Muscle of leg (tissue), 11 donors: ENCODE data around the gene ECE2. TPM values are rescaled to one million over a fixed set of nuclear protein-coding genes. Genes with fewer than 3 reads are reported as not detected.

Experiments used
- DNase-seq: peaks from one replicate; pipeline ENCODE4 v3.0.0; 2013
- H3K27ac ChIP-seq: one replicate; pipeline ENCODE4 v1.5.1; 2013; ENCODE audit warnings: mild to moderate bottlenecking, low read length, control low read depth
- H3K27me3 ChIP-seq: one replicate; pipeline ENCODE4 v1.6.1; 2013; ENCODE audit warnings: low read length; ENCODE audit not compliant: control insufficient read depth, insufficient read depth
- H3K36me3 ChIP-seq: one replicate; pipeline ENCODE4 v1.6.1; 2013; ENCODE audit warnings: low read length; ENCODE audit not compliant: control insufficient read depth, insufficient read depth
- H3K4me1 ChIP-seq: one replicate; pipeline ENCODE4 v1.6.1; 2013; ENCODE audit warnings: low read length; ENCODE audit not compliant: control insufficient read depth, insufficient read depth
- H3K4me3 ChIP-seq: one replicate; pipeline ENCODE4 v1.5.1; 2013; ENCODE audit warnings: low read length, control low read depth
- H3K9me3 ChIP-seq: replicated peaks from 2 replicates; pipeline ENCODE4 v1.6.1; 2013; ENCODE audit warnings: low read depth, low read length; ENCODE audit not compliant: control insufficient read depth
- WGBS: methylation state at CpG from one replicate; pipeline ENCODE4 v1.1.5; 2013; ENCODE audit warnings: missing lambda C conversion rate; ENCODE audit not compliant: insufficient coverage; 5-methylcytosine and 5-hydroxymethylcytosine counted together
- polyA plus RNA-seq, 8 donors: library from polyadenylated mRNA; unstranded; fragments of 120-200 nt; gene quantifications; one replicate each; pipeline versions ENCODE4 v1.2.1 to v1.2.3, GENCODE V29; 2013; ENCODE audit warnings: inconsistent platforms in 1 of 8, low replicate concordance in 1 of 8; ENCODE audit not compliant: insufficient read length in 8 of 8, insufficient read depth in 1 of 8
- total RNA-seq: library from RNA; stranded (reverse); fragments of 120-200 nt; gene quantifications from one replicate; pipeline ENCODE4 v1.2.4, GENCODE V29; 2013

The ECE2 gene
- total and polyA plus RNA-seq, 9 donors, result not detected

- Histone ChIP-seq H3K9me3 (no peaks in the 10 kb centered on the region), H3K27me3 (peaks cover 49% of the 10 kb centered on the region), H3K4me1 (peaks cover 12% of the 10 kb centered on the region), H3K27ac (no peak overlapping the region), H3K4me3 (no peak overlapping the region), H3K36me3 (no peaks in the 10 kb centered on the region)
- WGBS, result 18% methylated on average over 3 of the region's 4 CpGs
- DNase-seq, result no peak
Measured at GRCh38 chr3:184234224-184234623, 41.6 kb upstream of the ECE2 start.

- Histone ChIP-seq H3K4me1 (peaks cover 8% of the 10 kb centered on the region), H3K27me3 (peaks cover 44% of the 10 kb centered on the region), H3K36me3 (no peaks in the 10 kb centered on the region), H3K4me3 (no peak overlapping the region), H3K9me3 (no peaks in the 10 kb centered on the region), H3K27ac (no peak overlapping the region)
- WGBS, result 86% methylated on average over 12 of the region's 19 CpGs
- DNase-seq, result no peak
Measured at GRCh38 chr3:184234671-184235380, 41.0 kb upstream of the ECE2 start.

DNA sequence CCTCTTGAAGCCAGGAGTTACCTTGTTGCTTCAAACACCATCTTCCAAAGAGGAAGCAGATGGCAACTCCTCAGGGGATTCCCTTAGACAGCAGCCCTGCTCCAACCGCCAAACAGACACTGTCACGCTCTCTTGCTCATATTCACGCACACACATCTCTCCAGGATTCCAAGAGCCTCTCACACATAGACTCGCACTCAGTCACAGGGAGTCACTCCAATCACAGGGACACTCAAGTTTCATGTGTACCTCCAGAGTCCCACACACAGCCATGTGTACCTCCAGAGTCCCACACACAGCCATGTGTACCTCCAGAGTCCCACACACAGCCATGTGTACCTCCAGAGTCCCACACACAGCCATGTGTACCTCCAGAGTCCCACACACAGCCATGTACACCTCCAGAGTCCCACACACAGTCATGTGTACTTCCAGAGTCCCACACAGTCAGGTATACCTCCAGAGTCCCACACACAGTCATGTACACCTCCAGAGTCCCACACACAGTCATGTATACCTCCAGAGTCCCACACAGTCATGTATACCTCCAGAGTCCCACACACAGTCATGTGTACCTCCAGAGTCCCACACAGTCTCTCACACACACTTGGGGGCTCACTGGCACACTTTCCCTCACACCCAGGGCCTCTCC, 40.3 kb upstream of the ECE2 start:
- H3K27me3 ChIP-seq, result peaks cover 38% of the 10 kb centered on the region
- H3K4me3 ChIP-seq, result no peak overlapping the region
- DNase-seq, result no peak
- 42% methylated on average over 3 of the region's 4 CpGs for WGBS
- peaks cover 3% of the 10 kb centered on the region for H3K4me1 ChIP-seq
- no peaks in the 10 kb centered on the region for H3K9me3 ChIP-seq
- H3K27ac ChIP-seq, result no peak overlapping the region
- no peaks in the 10 kb centered on the region for H3K36me3 ChIP-seq

GRCh38 chr3:184236033-184236410, 39.8 kb upstream of the ECE2 start:
- WGBS, result 61% methylated on average over 11 of the region's 14 CpGs
- H3K27me3 ChIP-seq, result peaks cover 34% of the 10 kb centered on the region
- H3K27ac ChIP-seq, result no peak overlapping the region
- no peak overlapping the region for H3K4me3 ChIP-seq
- no peaks in the 10 kb centered on the region for H3K9me3 ChIP-seq
- peaks cover under 1% of the 10 kb centered on the region for H3K4me1 ChIP-seq
- no peak for DNase-seq
- no peaks in the 10 kb centered on the region for H3K36me3 ChIP-seq

DNA sequence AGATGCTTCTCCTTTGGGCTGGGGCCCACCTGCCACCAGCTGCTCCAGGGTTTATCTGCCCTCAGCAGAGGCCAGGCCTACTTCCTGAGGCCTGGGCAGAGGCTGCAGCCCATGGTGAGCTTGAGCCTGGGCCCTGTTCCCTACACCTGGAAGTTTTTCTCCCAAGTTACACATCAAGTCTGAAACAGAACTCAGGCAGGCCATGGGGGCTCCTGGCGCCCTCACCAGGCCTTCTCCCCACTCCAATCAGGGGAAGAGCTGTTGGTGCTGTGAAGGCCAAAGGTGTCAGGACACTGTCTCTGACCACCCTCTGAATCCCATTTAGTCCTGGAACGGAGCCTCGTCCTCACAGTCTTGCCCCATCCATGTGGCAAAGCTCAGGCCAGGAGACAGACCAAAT, 39.2 kb upstream of the ECE2 start:
- peaks cover 29% of the 10 kb centered on the region for H3K27me3 ChIP-seq
- H3K27ac ChIP-seq, result no peak overlapping the region

GRCh38 chr3:184237211-184237610, 38.6 kb upstream of the ECE2 start:
- Histone ChIP-seq H3K4me1 (no peaks in the 10 kb centered on the region), H3K27ac (no peak overlapping the region), H3K27me3 (peaks cover 24% of the 10 kb centered on the region), H3K4me3 (no peak overlapping the region), H3K36me3 (peaks cover 3% of the 10 kb centered on the region), H3K9me3 (no peaks in the 10 kb centered on the region)
- no peak for DNase-seq
- 61% methylated on average over 3 of the region's 7 CpGs for WGBS

More for the DNA sequence above, 39.2 kb upstream of the ECE2 start:
- DNase-seq, result no peak
- Histone ChIP-seq H3K4me3 (no peak overlapping the region), H3K4me1 (no peaks in the 10 kb centered on the region), H3K9me3 (no peaks in the 10 kb centered on the region), H3K36me3 (no peaks in the 10 kb centered on the region)
- 62% methylated on average over 2 of the region's 3 CpGs for WGBS

GRCh38 chr3:184237807-184238206, 38.0 kb upstream of the ECE2 start:
- peaks cover 9% of the 10 kb centered on the region for H3K36me3 ChIP-seq
- DNase-seq, result no peak
- no CpG with 5 or more reads among the region's 1 CpG for whole genome bisulfite sequencing
- H3K27ac ChIP-seq, result no peak overlapping the region
- peaks cover 18% of the 10 kb centered on the region for H3K27me3 ChIP-seq
- no peaks in the 10 kb centered on the region for H3K9me3 ChIP-seq
- H3K4me3 ChIP-seq, result no peak overlapping the region
- H3K4me1 ChIP-seq, result no peaks in the 10 kb centered on the region

GRCh38 chr3:184238246-184238818, 37.5 kb upstream of the ECE2 start:
- H3K4me3 ChIP-seq, result no peak overlapping the region
- no peak for DNase-seq
- no peaks in the 10 kb centered on the region for H3K9me3 ChIP-seq
- H3K27me3 ChIP-seq, result peaks cover 12% of the 10 kb centered on the region
- H3K4me1 ChIP-seq, result no peaks in the 10 kb centered on the region
- H3K36me3 ChIP-seq, result peaks cover 14% of the 10 kb centered on the region
- no peak overlapping the region for H3K27ac ChIP-seq
- WGBS, result 71% methylated on average over 13 of the region's 13 CpGs

DNA sequence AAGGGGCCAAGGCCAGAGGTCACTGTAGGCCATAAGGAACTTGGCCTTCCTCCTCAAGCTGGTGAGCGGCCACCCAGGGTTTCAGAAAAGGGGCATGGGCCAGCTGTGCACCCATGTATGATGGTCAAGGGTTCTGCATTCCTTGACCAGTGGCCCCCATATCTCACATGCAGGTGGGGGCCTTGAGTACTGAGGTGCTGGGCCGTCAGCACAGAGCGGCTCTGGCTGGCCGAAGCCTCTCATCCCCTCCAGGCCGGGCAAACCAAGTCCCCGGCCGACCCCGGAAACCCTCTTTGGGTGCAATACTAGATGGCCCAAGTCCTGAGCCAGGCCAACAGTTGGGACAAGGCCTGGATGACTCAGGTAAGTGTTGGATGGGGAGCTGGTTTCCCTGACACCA, 36.6 kb upstream of the ECE2 start:
- Histone ChIP-seq H3K9me3 (no peaks in the 10 kb centered on the region), H3K27me3 (peaks cover 6% of the 10 kb centered on the region), H3K27ac (no peak overlapping the region), H3K4me3 (no peak overlapping the region), H3K36me3 (peaks cover 23% of the 10 kb centered on the region), H3K4me1 (no peaks in the 10 kb centered on the region)
- 88% methylated on average over 7 of the region's 8 CpGs for WGBS
- DNase-seq, result no peak

DNA sequence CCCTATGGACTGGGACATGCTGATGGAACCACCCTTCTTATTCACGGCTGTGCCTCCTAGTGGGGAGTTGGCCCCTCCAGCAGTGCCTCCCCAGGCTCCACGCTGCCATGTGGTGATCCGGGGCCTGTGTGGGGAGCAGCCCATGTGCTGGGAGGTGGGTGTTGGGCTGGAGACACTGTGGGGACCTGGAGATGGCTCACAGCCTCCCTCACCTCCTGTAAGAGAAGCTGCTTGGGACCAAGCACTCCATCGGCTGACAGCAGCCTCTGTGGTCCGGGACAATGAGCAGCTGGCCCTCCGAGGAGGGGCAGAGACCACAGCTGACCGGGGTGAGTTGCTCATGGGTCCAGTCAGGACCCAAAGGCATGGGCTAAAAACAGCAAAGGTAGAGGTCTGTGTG, 36.1 kb upstream of the ECE2 start:
- WGBS, result 68% methylated on average over 4 of the region's 7 CpGs
- Histone ChIP-seq H3K27ac (no peak overlapping the region), H3K4me3 (no peak overlapping the region), H3K4me1 (no peaks in the 10 kb centered on the region), H3K36me3 (peaks cover 28% of the 10 kb centered on the region), H3K27me3 (peaks cover 2% of the 10 kb centered on the region), H3K9me3 (no peaks in the 10 kb centered on the region)
- no peak for DNase-seq
